Measurements from ENCODE around the gene TMEM203.

TMEM203 gene

GRCh38 chr9:137230705-137231371 lies 25.4 kb upstream of the TMEM203 start, which contains the start of gene SLC34A3:
SLC34A3 (plus strand) TSS chr9:137230901; CDS start chr9:137231703, 802 bp downstream.
- TF ChIP-seq, protein P1, sequence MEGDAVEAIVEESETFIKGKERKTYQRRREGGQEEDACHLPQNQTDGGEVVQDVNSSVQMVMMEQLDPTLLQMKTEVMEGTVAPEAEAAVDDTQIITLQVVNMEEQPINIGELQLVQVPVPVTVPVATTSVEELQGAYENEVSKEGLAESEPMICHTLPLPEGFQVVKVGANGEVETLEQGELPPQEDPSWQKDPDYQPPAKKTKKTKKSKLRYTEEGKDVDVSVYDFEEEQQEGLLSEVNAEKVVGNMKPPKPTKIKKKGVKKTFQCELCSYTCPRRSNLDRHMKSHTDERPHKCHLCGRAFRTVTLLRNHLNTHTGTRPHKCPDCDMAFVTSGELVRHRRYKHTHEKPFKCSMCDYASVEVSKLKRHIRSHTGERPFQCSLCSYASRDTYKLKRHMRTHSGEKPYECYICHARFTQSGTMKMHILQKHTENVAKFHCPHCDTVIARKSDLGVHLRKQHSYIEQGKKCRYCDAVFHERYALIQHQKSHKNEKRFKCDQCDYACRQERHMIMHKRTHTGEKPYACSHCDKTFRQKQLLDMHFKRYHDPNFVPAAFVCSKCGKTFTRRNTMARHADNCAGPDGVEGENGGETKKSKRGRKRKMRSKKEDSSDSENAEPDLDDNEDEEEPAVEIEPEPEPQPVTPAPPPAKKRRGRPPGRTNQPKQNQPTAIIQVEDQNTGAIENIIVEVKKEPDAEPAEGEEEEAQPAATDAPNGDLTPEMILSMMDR (IDR thresholded peaks at IDR 0.05; ENCODE audit: low read depth, low read length, missing control alignments) = no peak
- no peak for DNase-seq (ENCODE audit: low read depth)
- in situ Hi-C loops (cut with HindIII; ENCODE audit: low sequenced_read_pairs) = no loop called here
- H3K4me3 ChIP-seq (ENCODE audit: low read depth, low read length) = no peak within 1 kb of the TSS

DNA sequence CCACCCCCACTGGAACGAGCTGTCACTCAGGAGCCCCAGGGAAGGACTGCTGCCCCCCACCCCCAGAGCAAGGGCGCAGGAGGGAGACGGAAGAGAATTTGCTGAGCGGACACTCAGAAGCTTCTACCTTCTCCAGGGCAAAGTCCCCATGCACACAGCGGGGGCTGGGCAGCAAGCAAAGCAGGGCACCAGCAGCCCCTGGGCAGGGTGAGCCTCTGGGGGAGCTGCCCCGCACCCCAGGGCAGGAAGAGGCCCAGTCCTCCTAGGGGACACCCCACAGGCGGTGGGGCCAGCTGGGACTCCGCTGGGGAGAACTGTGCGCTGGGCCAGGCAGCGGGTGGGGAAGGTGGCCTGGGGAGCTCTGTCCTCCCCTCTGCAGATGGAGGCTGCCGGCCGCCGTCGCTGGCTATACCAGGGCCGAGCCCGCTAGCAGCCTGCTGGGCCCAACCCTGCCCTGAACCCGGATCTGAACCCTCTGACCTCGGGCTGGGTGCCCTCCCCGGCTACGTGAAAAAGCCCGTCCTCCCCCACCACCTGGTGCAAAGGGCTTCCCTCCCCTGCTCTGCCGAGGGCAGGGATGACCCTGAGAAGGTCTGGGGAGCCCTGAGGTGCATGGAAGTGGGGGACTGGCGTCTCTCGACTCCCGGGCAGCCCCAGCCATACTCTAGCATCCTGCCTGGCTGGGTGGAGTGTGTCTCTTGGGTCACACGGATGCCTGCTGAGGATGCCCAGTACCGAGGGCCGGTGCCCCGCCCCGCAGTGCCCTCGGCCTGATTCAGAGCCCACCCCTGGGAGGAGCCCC lies 24.7 kb upstream of the TMEM203 start:
- no peak overlapping the region for H3K4me3 ChIP-seq (ENCODE audit: low read depth, low read length)
- in situ Hi-C loops (cut with HindIII; ENCODE audit: low sequenced_read_pairs) = no loop called here
- no peak for DNase-seq (ENCODE audit: low read depth)
- TF ChIP-seq, protein P1 (IDR thresholded peaks at IDR 0.05; ENCODE audit: low read depth, low read length, missing control alignments) = no peak

GRCh38 chr9:137228968-137229896 lies 23.8 kb upstream of the TMEM203 start:
- no peak overlapping the region for H3K4me3 ChIP-seq (ENCODE audit: low read depth, low read length)
- DNase-seq (ENCODE audit: low read depth) = no peak
- in situ Hi-C loops (cut with HindIII; ENCODE audit: low sequenced_read_pairs) = no loop called here
- TF ChIP-seq, protein P1 (IDR thresholded peaks at IDR 0.05; ENCODE audit: low read depth, low read length, missing control alignments) = no peak

DNA sequence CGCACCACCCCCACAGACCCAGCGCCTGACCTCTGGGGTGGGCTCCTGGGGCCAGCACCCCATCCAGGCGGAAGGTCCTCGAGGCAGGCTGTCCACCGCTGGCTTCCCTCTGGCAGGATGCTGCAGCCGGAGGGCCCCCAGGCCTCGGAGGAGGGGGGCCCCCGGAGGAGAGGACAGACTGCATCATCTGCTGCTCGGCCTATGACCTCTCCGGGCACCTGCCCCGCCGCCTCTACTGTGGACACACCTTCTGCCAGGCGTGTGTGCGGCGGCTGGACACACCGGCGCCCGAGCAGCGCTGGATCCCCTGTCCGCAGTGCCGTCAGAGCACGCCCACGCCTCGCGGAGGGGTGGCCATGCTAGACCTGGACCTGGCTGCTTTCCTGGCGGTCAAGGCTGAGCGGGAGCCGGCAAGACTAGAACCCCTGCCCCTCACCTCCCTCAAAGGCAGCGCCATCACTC lies 23.1 kb upstream of the TMEM203 start:
- no peak overlapping the region for H3K4me3 ChIP-seq (ENCODE audit: low read depth, low read length)
- TF ChIP-seq, protein P1 (IDR thresholded peaks at IDR 0.05; ENCODE audit: low read depth, low read length, missing control alignments) = no peak
- no peak for DNase-seq (ENCODE audit: low read depth)
- in situ Hi-C loops (cut with HindIII; ENCODE audit: low sequenced_read_pairs) = no loop called here

DNA sequence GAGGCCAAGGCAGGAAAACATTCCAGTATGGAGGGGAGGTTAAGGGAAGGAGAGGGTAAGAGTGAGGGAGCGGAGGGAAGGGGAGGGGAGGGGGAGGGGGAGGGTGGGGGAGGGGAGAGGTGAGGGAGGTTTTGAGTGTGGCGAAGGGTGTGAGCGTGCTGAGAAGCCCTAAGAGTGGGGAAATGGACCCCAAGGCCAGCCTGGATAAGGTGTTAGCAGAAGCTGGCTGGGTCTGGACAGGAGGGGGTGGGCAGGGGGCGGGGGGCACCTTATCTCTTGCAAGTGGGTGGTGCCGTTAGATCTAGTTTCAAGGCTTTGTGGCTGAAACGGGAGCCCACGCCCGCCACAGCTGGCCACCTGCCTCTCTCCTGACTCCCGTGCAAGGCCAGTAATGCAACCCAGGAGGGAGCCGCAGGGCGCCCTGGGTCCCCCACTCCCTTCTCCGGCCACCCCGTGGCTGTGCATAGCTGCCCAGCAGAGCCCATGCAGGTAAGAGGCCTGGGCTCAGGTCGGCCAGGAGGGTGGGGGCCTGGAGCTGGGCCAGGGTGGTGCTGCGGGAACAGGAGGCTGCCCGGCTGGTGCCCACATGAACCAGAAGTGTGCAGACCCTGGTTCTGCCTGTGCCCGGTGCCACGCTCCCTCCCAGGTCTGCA lies 22.5 kb upstream of the TMEM203 start:
- TF ChIP-seq, protein P1 (IDR thresholded peaks at IDR 0.05; ENCODE audit: low read depth, low read length, missing control alignments) = no peak
- in situ Hi-C loops (cut with HindIII; ENCODE audit: low sequenced_read_pairs) = no loop called here
- DNase-seq (ENCODE audit: low read depth) = no peak
- H3K4me3 ChIP-seq (ENCODE audit: low read depth, low read length) = no peak overlapping the region

All from astrocyte of the cerebellum (primary cell).